IMR-90 (cell line): ENCODE results near the gene SOCS3. TPM values are rescaled to one million over a fixed set of nuclear protein-coding genes. Genes with fewer than 3 reads are reported as not detected.

Experiments
- ATAC-seq: fragments of 200-7000 bp; cut with Tn5 transposase; 2 replicates; pipeline ENCODE4 v1.9.1; 2020; ENCODE audit warnings: low read depth, mild to moderate bottlenecking, moderate library complexity
- BruUV-seq: library from RNA; stranded (reverse); fragments of 400-500 nt; replicated peaks from 2 replicates; lab custom pipeline; 2021; lab: Mats Ljungman, UMichigan
- CTCF ChIA-PET: fragments of 300-600 bp; formaldehyde crosslinking; extraction: SDS; loops from one replicate; lab custom pipeline; 2021; ENCODE audit warnings: antibody characterized with exemption; lab: Yijun Ruan, JAX
- POLR2A ChIA-PET: fragments of 300-600 bp; sonication (Branson Sonifier 250); formaldehyde crosslinking; loops from one replicate; lab custom pipeline; 2022; ENCODE audit warnings: antibody characterized with exemption; ENCODE audit not compliant: unreplicated experiment; lab: Charles Lee
- DNase-seq: peaks from one replicate; pipeline ENCODE4 v3.0.0; 2013
- H2AFZ ChIP-seq: replicated peaks from 2 replicates; pipeline ENCODE3; 2013; ENCODE audit warnings: low read length, mild to moderate bottlenecking; ENCODE audit not compliant: poor library complexity
- H2AK5ac ChIP-seq: 2 replicates; pipeline ENCODE4 v1.6.1; 2013; ENCODE audit warnings: low read depth, low read length, inconsistent platforms
- H2AK9ac ChIP-seq: replicated peaks from 2 replicates; pipeline ENCODE3; 2013; ENCODE audit warnings: mild to moderate bottlenecking, low read depth, low read length, moderate library complexity; ENCODE audit not compliant: poor library complexity
- H2BK120ac ChIP-seq: 2 replicates; pipeline ENCODE4 v1.6.1; 2013; ENCODE audit warnings: low read depth, low read length, inconsistent platforms
- H2BK15ac ChIP-seq: 3 replicates; pipeline ENCODE4 v1.6.1; 2013; ENCODE audit warnings: low read depth, low read length, inconsistent platforms
- H2BK20ac ChIP-seq: 2 replicates; pipeline ENCODE4 v1.6.1; 2013; ENCODE audit warnings: low read depth, mild to moderate bottlenecking, inconsistent platforms, low read length, moderate library complexity
- H2BK5ac ChIP-seq: 2 replicates; pipeline ENCODE4 v1.6.1; 2013; ENCODE audit warnings: mild to moderate bottlenecking, low read depth, low read length, inconsistent platforms; ENCODE audit not compliant: poor library complexity, severe bottlenecking
- H3K14ac ChIP-seq: replicated peaks from 2 replicates; pipeline ENCODE4 v1.6.1; 2013; ENCODE audit warnings: low read depth, low read length, inconsistent platforms
- H3K18ac ChIP-seq: 2 replicates; pipeline ENCODE4 v1.6.1; 2013; ENCODE audit warnings: low read depth, low read length, control low read depth
- H3K23ac ChIP-seq: 2 replicates; pipeline ENCODE4 v1.6.1; 2013; ENCODE audit warnings: low read depth, low read length, inconsistent platforms
- H3K27ac ChIP-seq: 2 replicates; pipeline ENCODE4 v1.5.1; 2013; ENCODE audit warnings: mild to moderate bottlenecking, control low read depth, low read length; ENCODE audit not compliant: insufficient read depth
- H3K27me3 ChIP-seq: 2 replicates; pipeline ENCODE4 v1.6.1; 2013; ENCODE audit warnings: low read length; ENCODE audit not compliant: control insufficient read depth, insufficient read depth
- H3K36me3 ChIP-seq: 2 replicates; pipeline ENCODE4 v1.6.1; 2013; ENCODE audit warnings: low read length, mixed read lengths; ENCODE audit not compliant: control insufficient read depth, insufficient read depth
- H3K4ac ChIP-seq: 2 replicates; pipeline ENCODE4 v1.6.1; 2013; ENCODE audit warnings: low read depth, low read length, inconsistent platforms
- H3K4me1 ChIP-seq: 2 replicates; pipeline ENCODE4 v1.6.1; 2013; ENCODE audit warnings: low read length, mixed read lengths; ENCODE audit not compliant: control insufficient read depth, insufficient read depth
- H3K4me2 ChIP-seq: 2 replicates; pipeline ENCODE4 v1.6.1; 2013; ENCODE audit warnings: low read depth, mild to moderate bottlenecking, control low read depth, low read length, moderate library complexity
- H3K4me3 ChIP-seq: 2 replicates; pipeline ENCODE4 v1.5.1; 2013; ENCODE audit warnings: low read depth, mild to moderate bottlenecking, control low read depth, low read length, moderate library complexity; ENCODE audit not compliant: insufficient read depth
- H3K56ac ChIP-seq: 2 replicates; pipeline ENCODE4 v1.6.1; 2013; ENCODE audit warnings: low read length, inconsistent platforms; ENCODE audit not compliant: insufficient read depth; ENCODE audit errors: extremely low read depth
- H3K79me1 ChIP-seq, 2 experiments: 2 replicates each; pipeline ENCODE4 v1.6.1; 2013; ENCODE audit warnings: low read length in 2 of 2, inconsistent platforms in 1 of 2, low read depth in 1 of 2
- H3K9ac ChIP-seq: 2 replicates; pipeline ENCODE4 v1.6.1; 2013; ENCODE audit warnings: low read depth, low read length, control low read depth
- H3K9me1 ChIP-seq: 2 replicates; pipeline ENCODE4 v1.6.1; 2013; ENCODE audit warnings: low read length, inconsistent platforms; ENCODE audit not compliant: insufficient read depth
- H3K9me3 ChIP-seq: 2 replicates; pipeline ENCODE4 v1.6.1; 2013; ENCODE audit warnings: low read length; ENCODE audit not compliant: control insufficient read depth, insufficient read depth
- H4K20me1 ChIP-seq: 2 replicates; pipeline ENCODE4 v1.6.1; 2013; ENCODE audit warnings: low read length, inconsistent platforms; ENCODE audit not compliant: insufficient read depth
- H4K5ac ChIP-seq: 2 replicates; pipeline ENCODE4 v1.6.1; 2013; ENCODE audit warnings: mild to moderate bottlenecking, low read depth, low read length, control low read depth
- H4K8ac ChIP-seq, 2 experiments: 2 replicates each; pipeline ENCODE4 v1.6.1; 2013; ENCODE audit warnings: low read depth in 2 of 2, low read length in 2 of 2, control low read depth in 1 of 2, inconsistent platforms in 1 of 2
- H4K91ac ChIP-seq: 2 replicates; pipeline ENCODE4 v1.6.1; 2013; ENCODE audit warnings: low read depth, low read length, inconsistent platforms; ENCODE audit not compliant: insufficient read depth
- BHLHE40 ChIP-seq: fragments of 150-350 bp; IDR thresholded peaks from 2 replicates; pipeline ENCODE4 v1.6.1; 2016; ENCODE audit warnings: mild to moderate bottlenecking, low read depth, low read length
- CEBPB ChIP-seq: IDR thresholded peaks from 2 replicates; pipeline ENCODE4 v1.6.1; 2012; ENCODE audit warnings: low read depth, low read length, improper control_type of control experiment
- CHD1 ChIP-seq: IDR thresholded peaks from 2 replicates; pipeline ENCODE4 v1.6.1; 2012; ENCODE audit warnings: low read depth, low read length, improper control_type of control experiment
- FOS ChIP-seq: fragments of 150-350 bp; IDR thresholded peaks from 2 replicates; pipeline ENCODE4 v1.6.1; 2016; ENCODE audit warnings: low read depth, low read length
- MAFK ChIP-seq: IDR thresholded peaks from 2 replicates; pipeline ENCODE4 v1.6.1; 2012; ENCODE audit warnings: low read depth, low read length, improper control_type of control experiment
- MAZ ChIP-seq: IDR thresholded peaks from 2 replicates; pipeline ENCODE4 v1.6.1; 2012; ENCODE audit warnings: low read depth, mild to moderate bottlenecking, low read length, improper control_type of control experiment, moderate library complexity, borderline replicate concordance
- MXI1 ChIP-seq: IDR thresholded peaks from 2 replicates; pipeline ENCODE4 v1.6.1; 2012; ENCODE audit warnings: low read depth, mild to moderate bottlenecking, low read length, moderate library complexity, borderline replicate concordance
- NFE2L2 ChIP-seq: fragments of 150-350 bp; IDR thresholded peaks from 2 replicates; pipeline ENCODE4 v1.6.1; 2016; ENCODE audit warnings: low read depth, mild to moderate bottlenecking, low read length
- POLR2A ChIP-seq: IDR thresholded peaks from 2 replicates; pipeline ENCODE4 v1.6.1; 2012; ENCODE audit warnings: mild to moderate bottlenecking, low read depth, low read length
- RAD21 ChIP-seq: IDR thresholded peaks from 2 replicates; pipeline ENCODE4 v1.6.1; 2012; ENCODE audit warnings: low read length, improper control_type of control experiment
- RCOR1 ChIP-seq: IDR thresholded peaks from 2 replicates; pipeline ENCODE4 v1.6.1; 2012; ENCODE audit warnings: mild to moderate bottlenecking, low read length, improper control_type of control experiment; ENCODE audit not compliant: insufficient replicate concordance
- WGBS, 2 experiments: methylation state at CpG; one replicate each; pipeline versions ENCODE4 v1.1.5 to v1.1.7; 2013; ENCODE audit warnings: missing lambda C conversion rate in 2 of 2; ENCODE audit not compliant: insufficient read length in 1 of 2; ENCODE audit errors: extremely low coverage in 2 of 2; 5-methylcytosine and 5-hydroxymethylcytosine counted together
- dilution Hi-C: fragments of 300-500 bp; cut with HindIII; formaldehyde crosslinking; loops from one replicate; pipeline ENCODE4 v1.14.3; 2018; ENCODE audit warnings: low sequenced_read_pairs; ENCODE audit not compliant: unreplicated experiment
- in situ Hi-C: fragments of 300-500 bp; cut with MboI; formaldehyde crosslinking; loops from 3 replicates; pipeline ENCODE4 v1.14.3; 2019; ENCODE audit warnings: low sequenced_read_pairs, inconsistent platforms, mixed read lengths
- intact Hi-C: fragments of 100-400 bp; cut with micrococcal nuclease; formaldehyde crosslinking; loops from 2 replicates; pipeline ENCODE4 v1.10.0; 2022
- polyA plus RNA-seq, 3 experiments: library from polyadenylated mRNA; depleted of rRNA; stranded (reverse); fragments of >200 nt; gene quantifications; 2 replicates each; pipeline ENCODE4 v1.2.3, GENCODE V29; 2012; ENCODE audit warnings: low replicate concordance in 1 of 3
- total RNA-seq: library from RNA; depleted of rRNA; stranded (reverse); fragments of >200 nt; gene quantifications from 2 replicates; pipeline ENCODE4 v1.2.3, GENCODE V29; 2012
- TF ChIP-seq, protein P1 (sequence below): conservative IDR thresholded peaks from 2 replicates; pipeline ENCODE4 v1.5.1; 2012; ENCODE audit warnings: mild to moderate bottlenecking, low read depth, low read length, improper control_type of control experiment
- TF ChIP-seq, protein P2 (sequence below): fragments of 150-350 bp; IDR thresholded peaks from 2 replicates; pipeline ENCODE4 v1.6.1; 2017; ENCODE audit warnings: mild to moderate bottlenecking, antibody characterized with exemption, low read length, low read depth
- TF ChIP-seq, protein P3 (sequence below): fragments of 150-350 bp; IDR thresholded peaks from 2 replicates; pipeline ENCODE4 v1.6.1; 2016; ENCODE audit warnings: low read depth, mild to moderate bottlenecking, low read length, moderate library complexity, borderline replicate concordance

SOCS3 gene
- total and polyA plus RNA-seq, 2 of the 4 experiments (the other 2 are of a cell fraction) = 19.2 to 19.9 TPM

DNA sequence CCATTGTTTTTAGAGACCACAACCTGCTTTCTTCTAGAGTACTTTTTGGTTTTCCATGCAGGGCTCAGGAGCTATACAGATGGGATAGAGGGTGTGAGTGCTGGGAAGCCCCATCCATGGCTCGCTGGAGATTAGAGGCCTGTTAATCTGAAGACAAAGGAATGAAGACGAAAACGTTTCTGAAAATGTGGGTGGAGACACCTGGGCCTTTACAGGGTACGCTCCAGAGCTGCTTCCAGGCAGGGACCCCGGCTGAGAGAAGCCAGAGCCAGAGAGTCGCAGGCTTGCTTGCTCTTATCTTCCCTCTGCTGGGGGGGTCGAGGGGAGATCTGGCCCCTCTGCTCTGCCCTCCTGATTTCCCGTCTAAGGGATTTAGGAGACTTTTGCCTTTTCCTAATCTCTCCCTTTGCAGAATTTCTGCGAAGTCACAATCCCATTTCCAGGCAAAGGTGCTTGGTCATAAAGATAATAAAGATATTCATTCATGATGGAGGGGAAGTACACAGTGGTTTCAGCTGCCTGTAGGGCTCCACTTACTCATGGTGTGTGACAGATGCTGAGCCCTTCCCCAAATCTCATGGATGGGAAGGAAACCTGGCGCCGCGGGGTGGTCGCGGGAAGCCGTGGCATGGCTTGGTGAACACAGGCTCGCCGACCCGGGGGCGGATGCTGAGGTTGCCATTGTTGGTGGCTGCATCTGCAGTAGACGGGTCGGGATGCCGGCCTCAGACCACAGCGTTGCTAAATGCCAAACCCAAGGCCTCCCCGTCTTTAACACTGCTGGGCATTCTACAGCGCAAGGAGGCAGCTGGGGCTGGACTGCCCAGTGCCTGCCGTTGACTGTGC is 4.8 kb upstream of the SOCS3 start:
- ChIA-PET CTCF (interaction anchor here (1.4 kb wide), 1 partner anchor 58 kb away, joined by 3 read pairs; no protein-coding TSS in a partner anchor), POLR2A (no interaction called here)
- no TSS peak for BruUV-seq
- Histone ChIP-seq H2BK5ac (no peak overlapping the region), H2AK5ac (peak overlapping the region; percentile 38), H3K4me2 (no peak overlapping the region), H3K27me3 (no peaks in the 10 kb centered on the region), H3K18ac (no peak overlapping the region; the same call in 1 of the 2 replicates), H2BK120ac (0 out of 2 replicates have a peak overlapping the region, but pooled peaks have one; percentile 1), H3K14ac (no peak overlapping the region), H2AK9ac (no peak overlapping the region), H3K4me3 (no peak overlapping the region), H4K8ac (no peak overlapping the region), H4K91ac (peak overlapping the region; percentile 32; the same call in 1 of the 2 replicates), H3K36me3 (no peaks in the 10 kb centered on the region), H4K5ac (peak overlapping the region; percentile 37; the same call in 1 of the 2 replicates), H3K9ac (no peak overlapping the region), H3K27ac (no peak overlapping the region), H3K4ac (no peak overlapping the region), H3K4me1 (peaks cover 13% of the 10 kb centered on the region; the same call in 1 of the 2 replicates), H2AFZ (peak overlapping the region; percentile 2), H2BK20ac (no peak overlapping the region), H4K20me1 (peaks cover under 1% of the 10 kb centered on the region; the same call in 1 of the 2 replicates), H3K56ac (no peak overlapping the region), H3K9me3 (no peaks in the 10 kb centered on the region), H3K9me1 (no peaks in the 10 kb centered on the region), H3K23ac (no peak overlapping the region), H2BK15ac (no peak overlapping the region; the same call in 2 of the 3 replicates), H3K79me1 (no peaks in the 10 kb centered on the region; a peak in 1 of 4 replicates)
- 92% methylated on average over 19 of the region's 26 CpGs; no CpG with 5 or more reads in 1 of the 2 experiments for WGBS, 2 experiments
- in situ Hi-C loops = loop anchor here (5.0 kb wide), 1 partner anchor 53 kb away; no protein-coding TSS in a partner anchor
- dilution Hi-C loops = no loop called here
- no peak for ATAC-seq
- intact Hi-C loops = no loop called here
- DNase-seq = no peak
- TF ChIP-seq, protein P1, sequence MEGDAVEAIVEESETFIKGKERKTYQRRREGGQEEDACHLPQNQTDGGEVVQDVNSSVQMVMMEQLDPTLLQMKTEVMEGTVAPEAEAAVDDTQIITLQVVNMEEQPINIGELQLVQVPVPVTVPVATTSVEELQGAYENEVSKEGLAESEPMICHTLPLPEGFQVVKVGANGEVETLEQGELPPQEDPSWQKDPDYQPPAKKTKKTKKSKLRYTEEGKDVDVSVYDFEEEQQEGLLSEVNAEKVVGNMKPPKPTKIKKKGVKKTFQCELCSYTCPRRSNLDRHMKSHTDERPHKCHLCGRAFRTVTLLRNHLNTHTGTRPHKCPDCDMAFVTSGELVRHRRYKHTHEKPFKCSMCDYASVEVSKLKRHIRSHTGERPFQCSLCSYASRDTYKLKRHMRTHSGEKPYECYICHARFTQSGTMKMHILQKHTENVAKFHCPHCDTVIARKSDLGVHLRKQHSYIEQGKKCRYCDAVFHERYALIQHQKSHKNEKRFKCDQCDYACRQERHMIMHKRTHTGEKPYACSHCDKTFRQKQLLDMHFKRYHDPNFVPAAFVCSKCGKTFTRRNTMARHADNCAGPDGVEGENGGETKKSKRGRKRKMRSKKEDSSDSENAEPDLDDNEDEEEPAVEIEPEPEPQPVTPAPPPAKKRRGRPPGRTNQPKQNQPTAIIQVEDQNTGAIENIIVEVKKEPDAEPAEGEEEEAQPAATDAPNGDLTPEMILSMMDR = no peak
- TF ChIP-seq RCOR1 (no peak), RAD21 (no peak), MAFK (no peak), POLR2A (no peak), MXI1 (no peak), FOS (no peak), MAZ (no peak), CHD1 (no peak), NFE2L2 (no peak), CEBPB (no peak), BHLHE40 (no peak)
- TF ChIP-seq, protein P2, sequence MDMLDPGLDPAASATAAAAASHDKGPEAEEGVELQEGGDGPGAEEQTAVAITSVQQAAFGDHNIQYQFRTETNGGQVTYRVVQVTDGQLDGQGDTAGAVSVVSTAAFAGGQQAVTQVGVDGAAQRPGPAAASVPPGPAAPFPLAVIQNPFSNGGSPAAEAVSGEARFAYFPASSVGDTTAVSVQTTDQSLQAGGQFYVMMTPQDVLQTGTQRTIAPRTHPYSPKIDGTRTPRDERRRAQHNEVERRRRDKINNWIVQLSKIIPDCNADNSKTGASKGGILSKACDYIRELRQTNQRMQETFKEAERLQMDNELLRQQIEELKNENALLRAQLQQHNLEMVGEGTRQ = no peak
- TF ChIP-seq, protein P3, sequence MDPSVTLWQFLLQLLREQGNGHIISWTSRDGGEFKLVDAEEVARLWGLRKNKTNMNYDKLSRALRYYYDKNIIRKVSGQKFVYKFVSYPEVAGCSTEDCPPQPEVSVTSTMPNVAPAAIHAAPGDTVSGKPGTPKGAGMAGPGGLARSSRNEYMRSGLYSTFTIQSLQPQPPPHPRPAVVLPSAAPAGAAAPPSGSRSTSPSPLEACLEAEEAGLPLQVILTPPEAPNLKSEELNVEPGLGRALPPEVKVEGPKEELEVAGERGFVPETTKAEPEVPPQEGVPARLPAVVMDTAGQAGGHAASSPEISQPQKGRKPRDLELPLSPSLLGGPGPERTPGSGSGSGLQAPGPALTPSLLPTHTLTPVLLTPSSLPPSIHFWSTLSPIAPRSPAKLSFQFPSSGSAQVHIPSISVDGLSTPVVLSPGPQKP = no peak
